ENCODE results near the gene FADS1. TPM values are rescaled to one million over a fixed set of nuclear protein-coding genes. Genes with fewer than 3 reads are reported as not detected.

FADS1 gene
- total and polyA plus RNA-seq, 2 donors (not counting 3 experiments of a cell fraction or from before 2014, with no cell fraction given) = 110 to 121 TPM

DNA sequence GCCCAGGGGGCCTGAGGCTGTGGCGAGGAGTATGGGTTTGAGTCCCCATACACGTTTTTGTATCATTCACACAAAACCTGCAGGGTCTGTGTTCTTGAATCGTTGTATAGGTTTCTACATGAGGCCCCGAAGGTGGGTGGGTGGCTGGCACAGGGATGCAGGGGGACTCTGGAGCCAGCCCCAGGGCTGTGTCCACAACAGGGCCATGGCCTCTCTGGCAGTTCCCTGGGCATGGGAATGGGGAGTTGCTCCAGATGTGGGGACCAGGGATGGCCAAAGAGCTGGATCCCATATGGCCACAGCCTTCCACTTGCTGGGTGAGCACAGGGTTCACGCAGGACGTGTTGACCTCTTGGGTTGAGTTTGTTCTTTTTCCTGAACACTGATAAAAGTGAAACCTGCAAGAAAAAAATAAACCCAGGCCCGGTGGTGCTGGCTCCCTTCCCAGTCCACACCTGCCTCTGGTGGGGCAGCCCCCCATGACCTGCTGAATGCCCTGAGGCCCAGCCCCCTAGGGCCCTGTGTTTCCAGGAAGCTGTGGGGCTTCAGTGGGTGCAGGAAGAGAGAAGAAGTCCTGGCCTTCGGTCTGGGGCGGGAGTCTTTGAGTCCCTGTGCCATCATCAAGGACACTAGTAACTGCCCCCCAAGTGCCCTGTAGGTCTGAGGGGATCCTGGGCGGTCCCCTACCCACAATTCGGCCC, 48.3 kb downstream of the FADS1 start:
- Histone ChIP-seq H3K9ac (replicated peaks; ENCODE audit: extremely low read depth, insufficient read depth, low read length) (no peak overlapping the region), H3K27me3 (ENCODE audit: control insufficient read depth in 2 of 2, insufficient read depth in 2 of 2, low read length in 2 of 2) (no peaks in the 10 kb centered on the region), H3K79me2 (ENCODE audit: control insufficient read depth, insufficient read depth, low read length) (no peaks in the 10 kb centered on the region), H3K4me2 (ENCODE audit: insufficient read depth, low read length) (no peak overlapping the region), H3K4me3 (replicated peaks in 1 of 3; ENCODE audit: insufficient read depth in 1 of 3, low read depth in 1 of 3, low read length in 3 of 3) (no peak overlapping the region), H3K4me1 (ENCODE audit: control insufficient read depth, extremely low read depth, insufficient read depth, low read length) (peaks cover 6% of the 10 kb centered on the region), H3K9me1 (replicated peaks; ENCODE audit: control insufficient read depth, extremely low read depth, insufficient read depth, low read length) (no peaks in the 10 kb centered on the region), H4K20me1 (replicated peaks; ENCODE audit: control insufficient read depth, extremely low read depth, insufficient read depth, low read length) (no peaks in the 10 kb centered on the region), H3K27ac (ENCODE audit: insufficient read depth, low read depth, low read length) (no peak overlapping the region), H2AFZ (ENCODE audit: low read depth, low read length) (no peak overlapping the region), H3K9me3 (replicated peaks; ENCODE audit: control insufficient read depth, insufficient read depth, low read length) (no peaks in the 10 kb centered on the region), H3K36me3 (ENCODE audit: control insufficient read depth in 2 of 2, extremely low read depth in 1 of 2, insufficient read depth in 2 of 2, low read length in 2 of 2) (no peaks in the 10 kb centered on the region)
- TF ChIP-seq, protein P1, sequence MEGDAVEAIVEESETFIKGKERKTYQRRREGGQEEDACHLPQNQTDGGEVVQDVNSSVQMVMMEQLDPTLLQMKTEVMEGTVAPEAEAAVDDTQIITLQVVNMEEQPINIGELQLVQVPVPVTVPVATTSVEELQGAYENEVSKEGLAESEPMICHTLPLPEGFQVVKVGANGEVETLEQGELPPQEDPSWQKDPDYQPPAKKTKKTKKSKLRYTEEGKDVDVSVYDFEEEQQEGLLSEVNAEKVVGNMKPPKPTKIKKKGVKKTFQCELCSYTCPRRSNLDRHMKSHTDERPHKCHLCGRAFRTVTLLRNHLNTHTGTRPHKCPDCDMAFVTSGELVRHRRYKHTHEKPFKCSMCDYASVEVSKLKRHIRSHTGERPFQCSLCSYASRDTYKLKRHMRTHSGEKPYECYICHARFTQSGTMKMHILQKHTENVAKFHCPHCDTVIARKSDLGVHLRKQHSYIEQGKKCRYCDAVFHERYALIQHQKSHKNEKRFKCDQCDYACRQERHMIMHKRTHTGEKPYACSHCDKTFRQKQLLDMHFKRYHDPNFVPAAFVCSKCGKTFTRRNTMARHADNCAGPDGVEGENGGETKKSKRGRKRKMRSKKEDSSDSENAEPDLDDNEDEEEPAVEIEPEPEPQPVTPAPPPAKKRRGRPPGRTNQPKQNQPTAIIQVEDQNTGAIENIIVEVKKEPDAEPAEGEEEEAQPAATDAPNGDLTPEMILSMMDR (IDR thresholded peaks at IDR 0.05; ENCODE audit: extremely low read depth in 1 of 2, insufficient read depth in 1 of 2, low read depth in 1 of 2, low read length in 2 of 2) = no peak
- TF ChIP-seq, protein P2, sequence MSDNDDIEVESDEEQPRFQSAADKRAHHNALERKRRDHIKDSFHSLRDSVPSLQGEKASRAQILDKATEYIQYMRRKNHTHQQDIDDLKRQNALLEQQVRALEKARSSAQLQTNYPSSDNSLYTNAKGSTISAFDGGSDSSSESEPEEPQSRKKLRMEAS (IDR thresholded peaks at IDR 0.05; ENCODE audit: insufficient read depth, insufficient read length) = no peak
- no peak for TF ChIP-seq MYC (IDR thresholded peaks at IDR 0.05; ENCODE audit: low read depth, low read length)
- TF ChIP-seq GATA2 (IDR thresholded peaks at IDR 0.05; ENCODE audit: insufficient read depth, insufficient read length, low read depth, low read length) = no peak
- no peak for TF ChIP-seq JUN (IDR thresholded peaks at IDR 0.05; ENCODE audit: borderline replicate concordance, insufficient read depth, insufficient read length, low read depth)
- no peak for TF ChIP-seq POLR2A (IDR thresholded peaks at IDR 0.05; ENCODE audit: low read depth, low read length)
- no peak for TF ChIP-seq POLR2AphosphoS5 (IDR thresholded peaks at IDR 0.05; ENCODE audit: insufficient read depth, low read depth, low read length)
- intact Hi-C loops (cut with micrococcal nuclease) (no loop called here), dilution Hi-C loops (cut with MboI; ENCODE audit: extremely low pct_ligation_motif_present, low sequenced_read_pairs) (no loop called here)
- CTCF ChIA-PET = interaction anchor here (0.7 to 5.4 kb wide), 2 partner anchors 10 to 20 kb away, joined by 4 to 29 read pairs; no protein-coding TSS in a partner anchor
- POLR2A ChIA-PET = no interaction called here
- DNase-seq (ENCODE audit: low read depth, low spot score) = no peak
- no TSS peak for BruUV-seq (replicated peaks)
- FAIRE-seq = no peak

Data from endothelial cell of umbilical vein (primary cell).